Measurements from ENCODE around the gene LHFPL3.
A peak's percentile ranks its signal among the peaks of the same experiment; 100 is the strongest.

The LHFPL3 gene

GRCh38 chr7:104767826-104768536, 439.6 kb downstream of the LHFPL3 start:
- no peaks in the 10 kb centered on the region for H3K27me3 ChIP-seq (ENCODE audit: control insufficient read depth in 3 of 3, insufficient read depth in 3 of 3, low read depth in 1 of 3, low read length in 3 of 3)
- H2BK15ac ChIP-seq (ENCODE audit: low read length): no peak overlapping the region
- H2BK12ac ChIP-seq (ENCODE audit: low read length): no peak overlapping the region
- no peak overlapping the region for H3K23ac ChIP-seq (ENCODE audit: low read depth, low read length, poor library complexity)
- no peak overlapping the region for H2AFZ ChIP-seq (ENCODE audit: low read length)
- WGBS, 2 donors (ENCODE audit: extremely low coverage in 2 of 2, insufficient read length in 2 of 2, insufficient replicate concordance in 1 of 2): no CpG with 5 or more reads among the region's 4 CpGs
- no peak overlapping the region for H2BK5ac ChIP-seq (ENCODE audit: low read length)
- no peak overlapping the region for H3K4ac ChIP-seq (ENCODE audit: low read length)
- no peak overlapping the region for H3K4me3 ChIP-seq (ENCODE audit: low read length in 2 of 2)
- H3K4me1 ChIP-seq (ENCODE audit: control insufficient read depth in 2 of 2, insufficient read depth in 1 of 2, low read depth in 1 of 2, low read length in 2 of 2): peaks cover 2 to 6% of the 10 kb centered on the region in 2 donors
- H3K27ac ChIP-seq (replicated peaks; ENCODE audit: low read length): no peak overlapping the region
- H4K91ac ChIP-seq (ENCODE audit: low read depth, low read length, poor library complexity): no peak overlapping the region
- H3K79me1 ChIP-seq (ENCODE audit: low read depth, low read length): no peaks in the 10 kb centered on the region
- no peak overlapping the region for H3K18ac ChIP-seq (ENCODE audit: low read length)
- H3K9me3 ChIP-seq (replicated peaks in 1 of 2; ENCODE audit: control insufficient read depth in 2 of 2, insufficient read depth in 1 of 2, low read depth in 1 of 2, low read length in 2 of 2): no peaks in the 10 kb centered on the region
- H3K14ac ChIP-seq (ENCODE audit: low read length): no peak overlapping the region
- H4K8ac ChIP-seq (ENCODE audit: low read depth, low read length): no peak overlapping the region
- no peaks in the 10 kb centered on the region for H3K36me3 ChIP-seq (replicated peaks in 1 of 2; ENCODE audit: control insufficient read depth in 2 of 2, insufficient read depth in 2 of 2, low read length in 2 of 2)
- no peak overlapping the region for H2AK5ac ChIP-seq (ENCODE audit: low read depth, low read length)
- no peak overlapping the region for H2BK120ac ChIP-seq (ENCODE audit: low read depth, low read length)
- H3K4me2 ChIP-seq (ENCODE audit: insufficient read depth, low read length, poor library complexity, severe bottlenecking): no peak overlapping the region
- no peak for DNase-seq (ENCODE audit: low spot score)
- H3K9ac ChIP-seq (ENCODE audit: low read depth, low read length, poor library complexity): no peak overlapping the region

GRCh38 chr7:104772405-104773345, 444.3 kb downstream of the LHFPL3 start:
- peaks cover 2 to 6% of the 10 kb centered on the region in 2 donors for H3K4me1 ChIP-seq (ENCODE audit: control insufficient read depth in 2 of 2, insufficient read depth in 1 of 2, low read depth in 1 of 2, low read length in 2 of 2)
- H3K79me1 ChIP-seq (ENCODE audit: low read depth, low read length): no peaks in the 10 kb centered on the region
- H2AFZ ChIP-seq (ENCODE audit: low read length): peak overlapping the region; percentile 14
- no peak overlapping the region for H3K27ac ChIP-seq (replicated peaks; ENCODE audit: low read length)
- H3K4me2 ChIP-seq (ENCODE audit: insufficient read depth, low read length, poor library complexity, severe bottlenecking): no peak overlapping the region
- no peak overlapping the region for H3K18ac ChIP-seq (ENCODE audit: low read length)
- H4K8ac ChIP-seq (ENCODE audit: low read depth, low read length): no peak overlapping the region
- H2AK5ac ChIP-seq (ENCODE audit: low read depth, low read length): no peak overlapping the region
- H3K9ac ChIP-seq (ENCODE audit: low read depth, low read length, poor library complexity): no peak overlapping the region
- no CpG with 5 or more reads among the region's 10 CpGs for WGBS, 2 donors (ENCODE audit: extremely low coverage in 2 of 2, insufficient read length in 2 of 2, insufficient replicate concordance in 1 of 2)
- H3K23ac ChIP-seq (ENCODE audit: low read depth, low read length, poor library complexity): no peak overlapping the region
- H3K27me3 ChIP-seq (ENCODE audit: control insufficient read depth in 3 of 3, insufficient read depth in 3 of 3, low read depth in 1 of 3, low read length in 3 of 3): no peaks in the 10 kb centered on the region
- DNase-seq (ENCODE audit: low spot score): peak; percentile 14
- H2BK5ac ChIP-seq (ENCODE audit: low read length): no peak overlapping the region
- H3K14ac ChIP-seq (ENCODE audit: low read length): no peak overlapping the region
- H4K91ac ChIP-seq (ENCODE audit: low read depth, low read length, poor library complexity): no peak overlapping the region
- no peak overlapping the region for H3K4ac ChIP-seq (ENCODE audit: low read length)
- no peak overlapping the region for H2BK12ac ChIP-seq (ENCODE audit: low read length)
- no peaks in the 10 kb centered on the region for H3K9me3 ChIP-seq (replicated peaks in 1 of 2; ENCODE audit: control insufficient read depth in 2 of 2, insufficient read depth in 1 of 2, low read depth in 1 of 2, low read length in 2 of 2)
- H2BK120ac ChIP-seq (ENCODE audit: low read depth, low read length): no peak overlapping the region
- no peaks in the 10 kb centered on the region for H3K36me3 ChIP-seq (replicated peaks in 1 of 2; ENCODE audit: control insufficient read depth in 2 of 2, insufficient read depth in 2 of 2, low read length in 2 of 2)
- H3K4me3 ChIP-seq (ENCODE audit: low read length in 2 of 2): no peak overlapping the region
- no peak overlapping the region for H2BK15ac ChIP-seq (ENCODE audit: low read length)

GRCh38 chr7:104773796-104774195, 445.4 kb downstream of the LHFPL3 start:
- no CpG with 5 or more reads among the region's 5 CpGs for WGBS, 2 donors (ENCODE audit: extremely low coverage in 2 of 2, insufficient read length in 2 of 2, insufficient replicate concordance in 1 of 2)
- H3K14ac ChIP-seq (ENCODE audit: low read length): no peak overlapping the region

GRCh38 chr7:104775531-104775930, 447.1 kb downstream of the LHFPL3 start:
- no peak overlapping the region for H3K4me3 ChIP-seq (ENCODE audit: low read length in 2 of 2)
- H3K4me1 ChIP-seq (ENCODE audit: control insufficient read depth in 2 of 2, insufficient read depth in 1 of 2, low read depth in 1 of 2, low read length in 2 of 2): peaks cover 0 to 4% of the 10 kb centered on the region in 2 donors
- no peak overlapping the region for H4K91ac ChIP-seq (ENCODE audit: low read depth, low read length, poor library complexity)
- no peak overlapping the region for H2BK5ac ChIP-seq (ENCODE audit: low read length)
- no peak overlapping the region for H2BK120ac ChIP-seq (ENCODE audit: low read depth, low read length)
- no peak overlapping the region for H3K4me2 ChIP-seq (ENCODE audit: insufficient read depth, low read length, poor library complexity, severe bottlenecking)
- no peak overlapping the region for H2AK5ac ChIP-seq (ENCODE audit: low read depth, low read length)
- no peak overlapping the region for H3K18ac ChIP-seq (ENCODE audit: low read length)
- H3K23ac ChIP-seq (ENCODE audit: low read depth, low read length, poor library complexity): no peak overlapping the region
- H3K79me1 ChIP-seq (ENCODE audit: low read depth, low read length): no peaks in the 10 kb centered on the region
- no peak overlapping the region for H2AFZ ChIP-seq (ENCODE audit: low read length)
- no peaks in the 10 kb centered on the region for H3K36me3 ChIP-seq (replicated peaks in 1 of 2; ENCODE audit: control insufficient read depth in 2 of 2, insufficient read depth in 2 of 2, low read length in 2 of 2)
- DNase-seq (ENCODE audit: low spot score): no peak
- no peak overlapping the region for H3K14ac ChIP-seq (ENCODE audit: low read length)
- no peak overlapping the region for H3K4ac ChIP-seq (ENCODE audit: low read length)
- H2BK15ac ChIP-seq (ENCODE audit: low read length): no peak overlapping the region
- no peaks in the 10 kb centered on the region for H3K27me3 ChIP-seq (ENCODE audit: control insufficient read depth in 3 of 3, insufficient read depth in 3 of 3, low read depth in 1 of 3, low read length in 3 of 3)
- H3K27ac ChIP-seq (replicated peaks; ENCODE audit: low read length): no peak overlapping the region
- no peak overlapping the region for H4K8ac ChIP-seq (ENCODE audit: low read depth, low read length)
- H3K9ac ChIP-seq (ENCODE audit: low read depth, low read length, poor library complexity): no peak overlapping the region
- H3K9me3 ChIP-seq (replicated peaks in 1 of 2; ENCODE audit: control insufficient read depth in 2 of 2, insufficient read depth in 1 of 2, low read depth in 1 of 2, low read length in 2 of 2): no peaks in the 10 kb centered on the region
- H2BK12ac ChIP-seq (ENCODE audit: low read length): no peak overlapping the region

More at GRCh38 chr7:104773796-104774195, 445.4 kb downstream of the LHFPL3 start:
- no peaks in the 10 kb centered on the region for H3K27me3 ChIP-seq (ENCODE audit: control insufficient read depth in 3 of 3, insufficient read depth in 3 of 3, low read depth in 1 of 3, low read length in 3 of 3)
- no peak overlapping the region for H2BK120ac ChIP-seq (ENCODE audit: low read depth, low read length)
- no peak overlapping the region for H4K91ac ChIP-seq (ENCODE audit: low read depth, low read length, poor library complexity)
- H3K27ac ChIP-seq (replicated peaks; ENCODE audit: low read length): no peak overlapping the region
- H3K9ac ChIP-seq (ENCODE audit: low read depth, low read length, poor library complexity): no peak overlapping the region
- no peaks in the 10 kb centered on the region for H3K9me3 ChIP-seq (replicated peaks in 1 of 2; ENCODE audit: control insufficient read depth in 2 of 2, insufficient read depth in 1 of 2, low read depth in 1 of 2, low read length in 2 of 2)
- H3K79me1 ChIP-seq (ENCODE audit: low read depth, low read length): no peaks in the 10 kb centered on the region
- H2BK5ac ChIP-seq (ENCODE audit: low read length): no peak overlapping the region
- H2BK12ac ChIP-seq (ENCODE audit: low read length): no peak overlapping the region
- no peak overlapping the region for H2BK15ac ChIP-seq (ENCODE audit: low read length)
- no peak overlapping the region for H2AFZ ChIP-seq (ENCODE audit: low read length)
- DNase-seq (ENCODE audit: low spot score): no peak
- no peak overlapping the region for H3K18ac ChIP-seq (ENCODE audit: low read length)
- no peaks in the 10 kb centered on the region for H3K36me3 ChIP-seq (replicated peaks in 1 of 2; ENCODE audit: control insufficient read depth in 2 of 2, insufficient read depth in 2 of 2, low read length in 2 of 2)
- H3K4ac ChIP-seq (ENCODE audit: low read length): no peak overlapping the region
- H3K4me3 ChIP-seq (ENCODE audit: low read length in 2 of 2): no peak overlapping the region
- no peak overlapping the region for H3K4me2 ChIP-seq (ENCODE audit: insufficient read depth, low read length, poor library complexity, severe bottlenecking)
- H3K23ac ChIP-seq (ENCODE audit: low read depth, low read length, poor library complexity): no peak overlapping the region
- H3K4me1 ChIP-seq (ENCODE audit: control insufficient read depth in 2 of 2, insufficient read depth in 1 of 2, low read depth in 1 of 2, low read length in 2 of 2): peaks cover 2 to 4% of the 10 kb centered on the region in 2 donors
- no peak overlapping the region for H2AK5ac ChIP-seq (ENCODE audit: low read depth, low read length)
- no peak overlapping the region for H4K8ac ChIP-seq (ENCODE audit: low read depth, low read length)

Measured in neuronal stem cell (in vitro differentiated cells).